H1 (cell line): ENCODE results near the gene SYT2. TPM values are rescaled to one million over a fixed set of nuclear protein-coding genes. Genes with fewer than 3 reads are reported as not detected.

Experiments
- CTCF ChIA-PET: fragments of 300-600 bp; sonication (Branson Sonifier 250); formaldehyde crosslinking; loops from one replicate; lab custom pipeline; 2021; ENCODE audit not compliant: partially characterized antibody; lab: Charles Lee
- POLR2A ChIA-PET: fragments of 300-600 bp; sonication (Branson Sonifier 250); formaldehyde crosslinking; loops from one replicate; lab custom pipeline; 2021; ENCODE audit warnings: inconsistent platforms; ENCODE audit not compliant: partially characterized antibody; lab: Charles Lee
- DNase-seq, 2 experiments: peaks; one replicate each; pipeline versions ENCODE4 v3.0.0 to v3.0.0-alpha.2; 2010 to 2022; ENCODE audit warnings: low spot score in 2 of 2, low read depth in 1 of 2, mixed read lengths in 1 of 2
- FAIRE-seq: peaks from 2 replicates; lab custom pipeline; 2011; peaks lifted over from hg19 to GRCh38; lab: Jason Lieb, UNC
- H2AFZ ChIP-seq: 2 replicates; pipeline ENCODE4 v1.8.1; 2012; ENCODE audit warnings: low read length, inconsistent platforms
- H2AK5ac ChIP-seq: 2 replicates; pipeline ENCODE4 v1.6.1; 2013; ENCODE audit warnings: low read depth, low read length
- H2BK120ac ChIP-seq: replicated peaks from 2 replicates; pipeline ENCODE3; 2013; ENCODE audit warnings: low read depth, low read length, inconsistent platforms
- H2BK12ac ChIP-seq: 2 replicates; pipeline ENCODE4 v1.6.1; 2013; ENCODE audit warnings: low read depth, low read length
- H2BK15ac ChIP-seq: 2 replicates; pipeline ENCODE4 v1.6.1; 2013; ENCODE audit warnings: low read length
- H2BK20ac ChIP-seq: 2 replicates; pipeline ENCODE4 v1.6.1; 2013; ENCODE audit warnings: low read length
- H2BK5ac ChIP-seq: 2 replicates; pipeline ENCODE4 v1.6.1; 2013; ENCODE audit warnings: low read depth, low read length
- H3K14ac ChIP-seq: 2 replicates; pipeline ENCODE4 v1.6.1; 2013; ENCODE audit warnings: inconsistent platforms; ENCODE audit not compliant: insufficient read length
- H3K18ac ChIP-seq: 2 replicates; pipeline ENCODE4 v1.6.1; 2013; ENCODE audit warnings: low read length; ENCODE audit errors: extremely low read depth
- H3K23ac ChIP-seq: 2 replicates; pipeline ENCODE4 v1.6.1; 2013; ENCODE audit warnings: inconsistent platforms; ENCODE audit not compliant: insufficient read length
- H3K23me2 ChIP-seq: 2 replicates; pipeline ENCODE4 v1.6.1; 2013; ENCODE audit warnings: low read depth, low read length
- H3K27ac ChIP-seq: 2 replicates; pipeline ENCODE4 v1.6.1; 2011; ENCODE audit warnings: low read depth, low read length, inconsistent platforms
- H3K27me3 ChIP-seq, 4 experiments: replicated peaks in 1 of 4; 1 replicate in 1 of 4; 2 replicates in 3 of 4; pipeline versions ENCODE4 v1.6.1 to v1.8.1; 2011 to 2013; ENCODE audit warnings: low read length in 3 of 4, mild to moderate bottlenecking in 3 of 4, inconsistent platforms in 2 of 4, mixed read lengths in 2 of 4, moderate library complexity in 1 of 4; ENCODE audit not compliant: control insufficient read depth in 3 of 4, insufficient read depth in 3 of 4; ENCODE audit errors: extremely low read depth in 1 of 4
- H3K36me3 ChIP-seq, 4 experiments: 2 replicates each; pipeline versions ENCODE4 v1.6.1 to v1.8.1; 2011 to 2013; ENCODE audit warnings: mild to moderate bottlenecking in 4 of 4, low read length in 3 of 4, moderate library complexity in 2 of 4, control low read depth in 1 of 4, inconsistent platforms in 1 of 4; ENCODE audit not compliant: insufficient read depth in 4 of 4, control insufficient read depth in 2 of 4
- H3K4ac ChIP-seq: replicated peaks from 2 replicates; pipeline ENCODE3; 2013; ENCODE audit warnings: low read length, low read depth, mixed read lengths, inconsistent platforms; ENCODE audit not compliant: insufficient read length
- H3K4me1 ChIP-seq, 4 experiments: replicated peaks in 1 of 4; 1 replicate in 1 of 4; 2 replicates in 3 of 4; pipeline versions ENCODE4 v1.6.1 to v1.8.1; 2011 to 2013; ENCODE audit warnings: low read length in 3 of 4, inconsistent platforms in 2 of 4, mixed read lengths in 1 of 4; ENCODE audit not compliant: insufficient read depth in 4 of 4, control insufficient read depth in 3 of 4
- H3K4me2 ChIP-seq, 2 experiments: 2 replicates each; pipeline versions ENCODE4 v1.6.1 to v1.8.1; 2011 to 2013; ENCODE audit warnings: low read depth in 2 of 2, low read length in 2 of 2, control low read depth in 1 of 2, inconsistent platforms in 1 of 2, mild to moderate bottlenecking in 1 of 2; ENCODE audit not compliant: insufficient read depth in 1 of 2
- H3K4me3 ChIP-seq, 4 experiments: fragments of 200-600, 300-600 bp in 1 of 4; sonication (generic), shearing (Covaris generic), sonication (Bioruptor Twin) in 1 of 4; 2 replicates each; pipeline versions ENCODE4 v1.5.1 to v1.8.1; 2011 to 2016; ENCODE audit warnings: low read length in 4 of 4, low read depth in 3 of 4, control low read depth in 2 of 4, inconsistent platforms in 2 of 4, mild to moderate bottlenecking in 2 of 4, mixed read lengths in 1 of 4, moderate library complexity in 1 of 4; ENCODE audit not compliant: insufficient read depth in 2 of 4; ENCODE audit errors: extremely low read depth in 1 of 4
- H3K56ac ChIP-seq: replicated peaks from 2 replicates; pipeline ENCODE3; 2013; ENCODE audit warnings: low read depth, mild to moderate bottlenecking, mixed read lengths, low read length, inconsistent platforms; ENCODE audit not compliant: insufficient read length
- H3K79me1 ChIP-seq: 2 replicates; pipeline ENCODE4 v1.6.1; 2013; ENCODE audit warnings: low read depth, low read length, control low read depth
- H3K79me2 ChIP-seq, 2 experiments: 2 replicates each; pipeline versions ENCODE4 v1.6.1 to v1.8.1; 2012 to 2013; ENCODE audit warnings: low read length in 2 of 2, mild to moderate bottlenecking in 2 of 2, inconsistent platforms in 1 of 2; ENCODE audit not compliant: insufficient read depth in 2 of 2, control insufficient read depth in 1 of 2
- H3K9ac ChIP-seq, 4 experiments: replicated peaks in 1 of 4; 1 replicate in 1 of 4; 2 replicates in 3 of 4; pipeline versions ENCODE4 v1.6.1 to v1.8.1; 2011 to 2013; ENCODE audit warnings: low read depth in 3 of 4, low read length in 3 of 4, control low read depth in 2 of 4, mild to moderate bottlenecking in 2 of 4, moderate library complexity in 2 of 4, inconsistent platforms in 1 of 4; ENCODE audit errors: extremely low read depth in 1 of 4
- H3K9me3 ChIP-seq, 2 experiments: 2 replicates each; pipeline versions ENCODE4 v1.6.1 to v1.8.1; 2012 to 2013; ENCODE audit warnings: mild to moderate bottlenecking in 2 of 2, moderate library complexity in 2 of 2, control low read depth in 1 of 2, inconsistent platforms in 1 of 2, low read depth in 1 of 2, low read length in 1 of 2, mixed read lengths in 1 of 2; ENCODE audit not compliant: insufficient read depth in 2 of 2
- H4K20me1 ChIP-seq, 2 experiments: replicated peaks in 1 of 2; 2 replicates each; pipeline versions ENCODE3 to v1.8.1; 2011 to 2013; ENCODE audit warnings: inconsistent platforms in 2 of 2, low read length in 2 of 2, mild to moderate bottlenecking in 1 of 2; ENCODE audit not compliant: insufficient read depth in 2 of 2, control insufficient read depth in 1 of 2
- H4K5ac ChIP-seq: 2 replicates; pipeline ENCODE4 v1.6.1; 2013; ENCODE audit warnings: low read length, low read depth, mixed read lengths, inconsistent platforms; ENCODE audit not compliant: insufficient read length
- H4K8ac ChIP-seq: 2 replicates; pipeline ENCODE4 v1.8.0; 2013; ENCODE audit warnings: mild to moderate bottlenecking, moderate library complexity, low read length, inconsistent platforms; ENCODE audit not compliant: insufficient read depth; ENCODE audit errors: extremely low read depth
- H4K91ac ChIP-seq: replicated peaks from 2 replicates; pipeline ENCODE3; 2013; ENCODE audit warnings: low read length, mixed read lengths, inconsistent platforms; ENCODE audit not compliant: insufficient read length
- WGBS, 2 experiments: shearing (Covaris generic) in 1 of 2; methylation state at CpG; one replicate each; pipeline versions ENCODE4 v1.1.6 to v1.1.7; 2013 to 2015; ENCODE audit warnings: low lambda C conversion rate in 2 of 2, mixed read lengths in 2 of 2, inconsistent platforms in 1 of 2, low coverage in 1 of 2, missing lambda C conversion rate in 1 of 2; ENCODE audit not compliant: insufficient replicate concordance in 2 of 2, insufficient coverage in 1 of 2, insufficient read length in 1 of 2; ENCODE audit errors: extremely low coverage in 1 of 2, missing lambda C conversion rate in 1 of 2; 5-methylcytosine and 5-hydroxymethylcytosine counted together
- polyA plus RNA-seq, 7 experiments: library from polyadenylated mRNA; depleted of rRNA in 3 of 7; stranded (reverse) in 5 of 7; unstranded in 2 of 7; fragments of >200 nt in 5 of 7; fragments of 200-250 nt in 2 of 7; gene quantifications; 1 replicate in 5 of 7; 2 replicates in 1 of 7; 4 replicates in 1 of 7; pipeline versions ENCODE4 v1.2.1 to v1.2.3, GENCODE V29; 2011 to 2013; ENCODE audit warnings: missing spikeins in 2 of 7, mixed read lengths in 2 of 7
- total RNA-seq: library from RNA; stranded (reverse); fragmentation: NEBNext Ultra II Directional; extraction: Animal tissue kit (Norgen Biotek cat#: 25700); gene quantifications from 2 replicates; pipeline ENCODE4 v1.2.1, GENCODE V29; 2021

SYT2 gene
- total and polyA plus RNA-seq, 2 of the 8 experiments (the other 6 are each of a cell fraction or from before 2014, with no cell fraction given): 2.8 to 11.0 TPM

- no peak overlapping the region for H2BK12ac ChIP-seq
- H4K5ac ChIP-seq: no peak overlapping the region
- no peak overlapping the region for H3K4me2 ChIP-seq
- no peak overlapping the region for H2BK20ac ChIP-seq
- no peak overlapping the region for H2BK120ac ChIP-seq
- no peak overlapping the region for H3K23ac ChIP-seq
- FAIRE-seq (no peak), DNase-seq (no peak)
- no peak overlapping the region for H4K91ac ChIP-seq
- no peak overlapping the region for H2BK15ac ChIP-seq
- H3K36me3 ChIP-seq: no peaks in the 10 kb centered on the region
- WGBS, 2 experiments: 78% methylated on average over 5 of the region's 5 CpGs; no CpG with 5 or more reads in 1 of the 2 experiments
- H2BK5ac ChIP-seq: no peak overlapping the region
- H3K23me2 ChIP-seq: no peaks in the 10 kb centered on the region; the same call in 1 of the 2 replicates
- H3K9ac ChIP-seq: no peak overlapping the region
- H3K56ac ChIP-seq: no peak overlapping the region
- POLR2A ChIA-PET: no interaction called here
- no peaks in the 10 kb centered on the region; a peak in 1 of 4 replicates for H3K79me2 ChIP-seq
- no peaks in the 10 kb centered on the region for H3K9me3 ChIP-seq
- 0 out of 7 replicates have a peak, but pooled peaks cover 0 to 3% (median 0%) of the 10 kb centered on the region in 4 experiments for H3K27me3 ChIP-seq
- no peak overlapping the region for H3K14ac ChIP-seq
- no peak overlapping the region for H4K8ac ChIP-seq
- no peak overlapping the region for H3K4ac ChIP-seq
- H3K4me3 ChIP-seq: no peak overlapping the region
- peaks cover 0 to 2% (median 0%) of the 10 kb centered on the region in 4 experiments; a peak in 1 of 7 replicates for H3K4me1 ChIP-seq
- H2AFZ ChIP-seq: no peak overlapping the region
- no peak overlapping the region for H2AK5ac ChIP-seq
- peaks cover 4 to 17% of the 10 kb centered on the region in 2 experiments for H4K20me1 ChIP-seq
- CTCF ChIA-PET: interaction anchor here (0.5 kb wide), 1 partner anchor 233 kb away, joined by 3 read pairs; no protein-coding TSS in a partner anchor
- no peak overlapping the region for H3K27ac ChIP-seq
- no peaks in the 10 kb centered on the region for H3K79me1 ChIP-seq
- no peak overlapping the region for H3K18ac ChIP-seq
Measured at GRCh38 chr1:202694314-202694713, 15.9 kb downstream of the SYT2 start.
